ENCODE results near the gene MRPL22. TPM values are rescaled to one million over a fixed set of nuclear protein-coding genes. Genes with fewer than 3 reads are reported as not detected.

MRPL22 gene
- total and polyA plus RNA-seq, 2 of the 13 experiments (the other 11 are each of a cell fraction or from before 2014, with no cell fraction given) = 66.8 to 84.8 TPM

DNA sequence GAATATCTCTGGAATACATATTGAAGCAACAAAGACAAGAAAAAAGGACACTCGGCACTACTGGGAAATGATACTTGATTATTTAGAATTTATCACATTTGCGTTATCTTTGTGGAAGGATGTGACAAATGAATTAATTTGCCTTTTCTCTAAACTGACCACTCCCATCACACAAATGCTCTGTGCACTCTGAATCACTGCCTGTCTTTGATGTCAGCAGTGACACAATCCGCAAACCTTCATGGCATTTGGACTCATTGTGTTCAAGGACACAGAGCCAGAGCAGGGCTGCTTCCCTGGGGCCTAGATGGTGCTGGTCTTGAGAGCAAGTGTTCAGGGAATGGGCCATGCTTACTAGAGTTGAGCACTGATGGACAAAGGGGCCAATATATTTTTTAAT lies 67.8 kb downstream of the MRPL22 start (continued):
- no peak for TF ChIP-seq PRDM15 (CRISPR knock-in tag; IDR thresholded peaks at IDR 0.05)
- TF ChIP-seq, protein P1, sequence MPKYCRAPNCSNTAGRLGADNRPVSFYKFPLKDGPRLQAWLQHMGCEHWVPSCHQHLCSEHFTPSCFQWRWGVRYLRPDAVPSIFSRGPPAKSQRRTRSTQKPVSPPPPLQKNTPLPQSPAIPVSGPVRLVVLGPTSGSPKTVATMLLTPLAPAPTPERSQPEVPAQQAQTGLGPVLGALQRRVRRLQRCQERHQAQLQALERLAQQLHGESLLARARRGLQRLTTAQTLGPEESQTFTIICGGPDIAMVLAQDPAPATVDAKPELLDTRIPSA (CRISPR knock-in tag; IDR thresholded peaks at IDR 0.05; ENCODE audit: borderline replicate concordance) = no peak
- no peak for TF ChIP-seq SNAPC5 (CRISPR knock-in tag; IDR thresholded peaks at IDR 0.05; ENCODE audit: borderline replicate concordance)
- TF ChIP-seq, protein P2, sequence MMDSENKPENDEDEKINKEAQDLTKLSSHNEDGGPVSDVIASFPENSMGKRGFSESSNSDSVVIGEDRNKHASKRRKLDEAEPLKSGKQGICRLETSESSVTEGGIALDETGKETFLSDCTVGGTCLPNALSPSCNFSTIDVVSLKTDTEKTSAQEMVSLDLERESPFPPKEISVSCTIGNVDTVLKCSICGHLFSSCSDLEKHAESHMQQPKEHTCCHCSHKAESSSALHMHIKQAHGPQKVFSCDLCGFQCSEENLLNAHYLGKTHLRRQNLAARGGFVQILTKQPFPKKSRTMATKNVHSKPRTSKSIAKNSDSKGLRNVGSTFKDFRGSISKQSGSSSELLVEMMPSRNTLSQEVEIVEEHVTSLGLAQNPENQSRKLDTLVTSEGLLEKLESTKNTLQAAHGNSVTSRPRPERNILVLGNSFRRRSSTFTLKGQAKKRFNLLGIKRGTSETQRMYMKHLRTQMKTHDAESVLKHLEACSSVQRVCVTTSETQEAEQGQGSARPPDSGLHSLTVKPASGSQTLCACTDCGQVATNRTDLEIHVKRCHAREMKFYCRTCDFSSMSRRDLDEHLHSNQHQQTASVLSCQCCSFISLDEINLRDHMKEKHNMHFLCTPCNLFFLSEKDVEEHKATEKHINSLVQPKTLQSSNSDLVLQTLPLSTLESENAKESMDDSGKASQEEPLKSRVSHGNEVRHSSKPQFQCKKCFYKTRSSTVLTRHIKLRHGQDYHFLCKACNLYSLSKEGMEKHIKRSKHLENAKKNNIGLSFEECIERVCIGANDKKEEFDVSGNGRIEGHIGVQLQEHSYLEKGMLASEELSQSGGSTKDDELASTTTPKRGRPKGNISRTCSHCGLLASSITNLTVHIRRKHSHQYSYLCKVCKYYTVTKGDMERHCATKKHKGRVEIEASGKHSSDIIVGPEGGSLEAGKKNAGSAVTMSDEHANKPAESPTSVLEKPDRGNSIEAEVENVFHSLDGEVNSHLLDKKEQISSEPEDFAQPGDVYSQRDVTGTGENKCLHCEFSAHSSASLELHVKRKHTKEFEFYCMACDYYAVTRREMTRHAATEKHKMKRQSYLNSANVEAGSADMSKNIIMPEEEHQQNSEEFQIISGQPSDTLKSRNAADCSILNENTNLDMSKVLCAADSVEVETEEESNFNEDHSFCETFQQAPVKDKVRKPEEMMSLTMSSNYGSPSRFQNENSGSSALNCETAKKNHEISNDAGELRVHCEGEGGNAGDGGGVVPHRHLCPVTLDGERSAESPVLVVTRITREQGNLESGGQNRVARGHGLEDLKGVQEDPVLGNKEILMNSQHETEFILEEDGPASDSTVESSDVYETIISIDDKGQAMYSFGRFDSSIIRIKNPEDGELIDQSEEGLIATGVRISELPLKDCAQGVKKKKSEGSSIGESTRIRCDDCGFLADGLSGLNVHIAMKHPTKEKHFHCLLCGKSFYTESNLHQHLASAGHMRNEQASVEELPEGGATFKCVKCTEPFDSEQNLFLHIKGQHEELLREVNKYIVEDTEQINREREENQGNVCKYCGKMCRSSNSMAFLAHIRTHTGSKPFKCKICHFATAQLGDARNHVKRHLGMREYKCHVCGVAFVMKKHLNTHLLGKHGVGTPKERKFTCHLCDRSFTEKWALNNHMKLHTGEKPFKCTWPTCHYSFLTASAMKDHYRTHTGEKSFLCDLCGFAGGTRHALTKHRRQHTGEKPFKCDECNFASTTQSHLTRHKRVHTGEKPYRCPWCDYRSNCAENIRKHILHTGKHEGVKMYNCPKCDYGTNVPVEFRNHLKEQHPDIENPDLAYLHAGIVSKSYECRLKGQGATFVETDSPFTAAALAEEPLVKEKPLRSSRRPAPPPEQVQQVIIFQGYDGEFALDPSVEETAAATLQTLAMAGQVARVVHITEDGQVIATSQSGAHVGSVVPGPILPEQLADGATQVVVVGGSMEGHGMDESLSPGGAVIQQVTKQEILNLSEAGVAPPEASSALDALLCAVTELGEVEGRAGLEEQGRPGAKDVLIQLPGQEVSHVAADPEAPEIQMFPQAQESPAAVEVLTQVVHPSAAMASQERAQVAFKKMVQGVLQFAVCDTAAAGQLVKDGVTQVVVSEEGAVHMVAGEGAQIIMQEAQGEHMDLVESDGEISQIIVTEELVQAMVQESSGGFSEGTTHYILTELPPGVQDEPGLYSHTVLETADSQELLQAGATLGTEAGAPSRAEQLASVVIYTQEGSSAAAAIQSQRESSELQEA (CRISPR knock-in tag; IDR thresholded peaks at IDR 0.05; ENCODE audit: not compliant biosample characterization) = no peak
- peak; percentile 94 for TF ChIP-seq ARID5B (CRISPR knock-in tag; IDR thresholded peaks at IDR 0.05)
- no peak for TF ChIP-seq AGO1 (IDR thresholded peaks at IDR 0.05; ENCODE audit: low read depth, low read length, poor library complexity, severe bottlenecking)
- TF ChIP-seq MED1 (CRISPR knock-in tag; IDR thresholded peaks at IDR 0.05) = peak; percentile 67
- no peak for TF ChIP-seq ZNF788 (CRISPR knock-in tag; IDR thresholded peaks at IDR 0.05; ENCODE audit: borderline replicate concordance)
- no peak for TF ChIP-seq REXO4 (CRISPR knock-in tag; IDR thresholded peaks at IDR 0.05; ENCODE audit: borderline replicate concordance)
- no peak for TF ChIP-seq KMT2B (CRISPR knock-in tag; IDR thresholded peaks at IDR 0.05)
- peak; percentile 92 for TF ChIP-seq JUN (CRISPR knock-in tag; IDR thresholded peaks at IDR 0.05)
- TF ChIP-seq POLR2AphosphoS5 (IDR thresholded peaks at IDR 0.05; ENCODE audit: low read depth, low read length) = no peak
